NOMO-1 (cell line): ENCODE data around the gene SPG7.
"Not testable (repeated sequence)": the region's sequence is repeated elsewhere in the genome, so short reads cannot be mapped to it uniquely, and the experiment has no call there.

ENCODE experiments used
- DNase-seq, 2 experiments: peaks; one replicate each; lab custom pipeline; 2025; ENCODE audit not compliant: unreplicated experiment in 2 of 2; lab: John Stamatoyannopoulos, UW

Gene SPG7

DNA sequence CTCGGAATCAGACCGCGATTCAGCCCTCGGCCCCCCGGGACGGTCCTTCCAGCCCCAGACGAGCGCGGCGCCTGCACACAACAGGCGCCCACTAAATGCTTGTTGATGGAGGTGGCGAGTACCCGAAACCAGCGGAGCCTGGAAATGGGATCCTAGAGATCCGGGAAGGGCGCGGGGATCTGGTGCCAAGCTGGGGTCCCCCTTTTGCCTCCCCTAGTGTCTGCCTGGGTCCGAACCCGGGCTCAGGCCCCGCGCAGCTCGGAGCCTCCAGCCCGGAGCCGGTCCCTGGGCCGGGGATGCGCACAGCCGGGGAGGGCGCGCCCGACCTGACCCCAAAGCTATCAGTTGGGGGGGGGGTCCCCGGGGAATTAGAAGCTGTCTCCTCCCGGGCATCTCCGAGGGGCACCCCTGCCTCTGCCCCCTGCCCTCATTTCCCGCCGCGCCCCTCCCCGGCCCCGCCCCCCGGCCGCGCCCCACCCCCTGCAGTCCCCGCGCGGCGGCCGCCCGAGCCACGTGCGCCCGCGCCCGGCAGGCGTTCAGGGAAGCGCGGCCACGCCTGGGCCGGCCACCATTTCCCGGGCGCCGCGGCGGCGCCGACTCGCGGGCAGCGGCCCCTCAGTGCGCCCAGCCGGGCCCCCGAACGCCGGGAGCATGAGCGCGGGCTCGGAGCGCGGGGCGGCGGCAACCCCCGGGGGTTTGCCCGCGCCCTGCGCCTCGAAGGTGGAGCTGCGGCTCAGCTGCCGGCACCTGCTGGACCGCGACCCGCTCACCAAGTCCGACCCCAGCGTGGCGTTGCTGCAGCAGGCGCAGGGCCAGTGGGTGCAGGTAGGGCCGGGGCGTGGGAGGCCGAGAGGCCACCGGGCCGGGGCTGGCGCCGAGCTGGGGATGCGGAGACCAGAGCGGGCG is 67.3 kb downstream of the SPG7 start, which contains the start of gene CPNE7:
CPNE7 (plus strand) TSS at position 512 of the 906 bp plus-strand sequence; CDS start at position 652, 140 bp downstream.
- no peak for DNase-seq

DNA sequence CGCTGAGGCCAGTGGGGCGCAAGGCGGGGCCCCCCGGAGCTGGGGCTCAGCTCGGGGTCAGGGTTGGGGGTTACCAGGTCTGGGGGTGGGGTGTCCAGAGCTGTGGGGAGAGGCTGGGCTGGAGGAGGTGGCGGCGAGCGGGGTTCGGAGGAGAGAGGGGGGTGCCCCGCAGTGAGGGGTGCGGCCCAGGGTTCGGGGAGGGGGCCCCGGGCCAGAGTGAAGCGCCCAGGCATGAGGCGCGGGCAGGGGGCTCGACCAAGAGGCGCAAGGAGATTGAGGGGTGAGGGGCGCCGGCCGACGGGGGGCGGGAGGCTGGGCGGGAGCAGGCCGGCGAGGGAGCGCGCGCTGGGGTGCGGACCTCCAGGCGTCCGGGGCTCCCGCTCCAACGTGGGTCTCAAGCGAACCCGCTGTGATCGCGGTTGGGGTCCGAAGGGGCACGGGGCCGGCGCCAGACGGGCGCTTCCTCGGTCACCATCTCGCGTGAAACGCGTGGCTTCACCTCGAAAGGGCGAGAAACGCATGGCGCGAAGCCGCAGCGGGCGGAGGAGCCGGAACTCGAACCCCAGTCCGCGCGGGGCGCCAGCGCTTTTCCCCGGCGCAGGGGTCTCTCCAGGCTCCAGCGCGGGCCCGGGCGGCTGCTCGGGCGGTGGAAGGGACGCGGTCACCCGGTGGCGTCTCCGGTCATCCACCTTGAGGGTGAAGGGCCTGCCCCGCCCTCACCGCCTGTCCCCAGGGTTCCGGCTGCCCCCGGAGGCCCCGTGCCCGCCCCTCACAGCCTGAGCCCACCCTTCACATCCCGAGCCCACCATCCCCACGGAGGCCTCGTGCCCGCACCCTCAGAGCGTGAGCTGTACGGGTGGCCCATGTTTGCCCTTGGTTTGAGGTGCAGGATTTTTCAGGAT is 68.2 kb downstream of the SPG7 start:
- DNase-seq, result no peak

DNA sequence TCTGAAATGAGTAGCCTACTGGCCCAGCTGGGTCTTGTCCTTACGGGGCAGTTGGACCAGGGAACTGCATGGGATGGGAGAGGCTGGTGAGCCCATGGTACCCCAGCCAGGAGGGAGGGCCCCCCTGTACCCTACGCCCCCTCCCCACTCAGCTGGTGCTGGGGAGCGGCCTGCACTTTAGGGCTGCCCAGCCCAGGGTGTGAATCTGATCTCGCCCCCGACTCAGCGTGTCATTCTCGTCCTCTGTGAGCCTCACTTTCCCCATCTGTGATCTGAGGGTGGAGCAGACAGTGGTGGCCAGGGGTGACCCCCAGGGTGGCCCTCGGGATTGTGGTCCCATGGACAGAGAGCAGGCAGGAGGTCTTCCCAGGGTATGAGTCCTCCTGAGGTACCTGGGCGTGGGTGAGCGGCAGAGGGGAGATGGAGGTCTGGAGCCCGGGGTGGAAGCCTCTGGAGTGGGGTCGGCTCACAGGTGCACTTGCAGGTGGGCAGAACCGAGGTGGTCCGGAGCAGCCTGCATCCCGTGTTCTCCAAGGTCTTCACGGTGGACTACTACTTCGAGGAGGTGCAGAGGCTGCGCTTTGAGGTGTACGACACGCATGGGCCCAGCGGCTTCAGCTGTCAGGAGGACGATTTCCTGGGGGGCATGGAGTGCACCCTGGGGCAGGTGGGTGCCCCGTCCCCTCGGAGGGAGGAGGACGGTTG is 69.0 kb downstream of the SPG7 start:
- DNase-seq, result no peak

DNA sequence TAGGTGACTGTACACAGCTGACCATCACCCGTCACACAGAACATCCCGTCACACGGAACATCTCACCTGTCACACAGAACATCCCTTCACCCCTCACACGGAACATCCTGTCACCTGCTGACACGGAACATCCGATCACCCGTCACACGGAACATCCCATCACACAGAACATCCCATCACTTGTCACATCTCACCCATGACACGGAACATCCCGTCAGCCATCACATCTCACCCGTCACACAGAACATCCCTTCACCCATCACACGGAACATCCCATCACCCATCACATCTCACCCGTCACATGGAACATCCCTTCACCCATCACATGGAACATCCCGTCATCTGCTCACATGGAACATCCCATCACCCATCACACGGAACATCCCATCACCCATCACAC is 71.1 kb downstream of the SPG7 start:
- DNase-seq, result no peak

DNA sequence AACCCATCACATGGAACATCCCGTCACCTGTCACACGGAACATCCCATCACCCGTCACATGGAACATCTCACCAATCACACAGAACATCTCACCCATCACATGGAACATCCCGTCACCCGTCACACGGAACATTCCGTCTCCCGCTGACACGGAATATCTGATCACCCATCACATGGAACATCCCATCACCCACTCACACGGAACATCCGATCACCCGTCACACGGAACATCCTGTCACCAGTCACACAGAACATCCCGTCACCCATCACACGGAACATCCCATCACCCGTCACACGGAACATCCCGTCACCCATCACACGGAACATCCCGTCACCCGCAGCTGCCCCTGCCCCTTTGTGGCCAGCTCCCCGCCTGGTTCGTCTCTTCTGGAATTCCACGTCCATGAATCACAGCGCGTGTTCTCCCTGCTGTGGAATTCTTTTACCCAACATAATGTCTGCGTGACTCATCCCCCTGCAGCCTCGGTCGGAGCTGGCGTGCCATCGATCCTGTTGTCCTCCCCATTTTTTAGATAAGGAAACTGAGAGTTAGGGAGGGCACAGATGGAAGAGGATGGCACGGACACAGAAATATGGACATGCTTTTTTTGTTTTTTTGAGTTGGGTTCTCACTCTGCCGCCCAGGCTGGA is 73.0 kb downstream of the SPG7 start:
- DNase-seq, result no peak

DNA sequence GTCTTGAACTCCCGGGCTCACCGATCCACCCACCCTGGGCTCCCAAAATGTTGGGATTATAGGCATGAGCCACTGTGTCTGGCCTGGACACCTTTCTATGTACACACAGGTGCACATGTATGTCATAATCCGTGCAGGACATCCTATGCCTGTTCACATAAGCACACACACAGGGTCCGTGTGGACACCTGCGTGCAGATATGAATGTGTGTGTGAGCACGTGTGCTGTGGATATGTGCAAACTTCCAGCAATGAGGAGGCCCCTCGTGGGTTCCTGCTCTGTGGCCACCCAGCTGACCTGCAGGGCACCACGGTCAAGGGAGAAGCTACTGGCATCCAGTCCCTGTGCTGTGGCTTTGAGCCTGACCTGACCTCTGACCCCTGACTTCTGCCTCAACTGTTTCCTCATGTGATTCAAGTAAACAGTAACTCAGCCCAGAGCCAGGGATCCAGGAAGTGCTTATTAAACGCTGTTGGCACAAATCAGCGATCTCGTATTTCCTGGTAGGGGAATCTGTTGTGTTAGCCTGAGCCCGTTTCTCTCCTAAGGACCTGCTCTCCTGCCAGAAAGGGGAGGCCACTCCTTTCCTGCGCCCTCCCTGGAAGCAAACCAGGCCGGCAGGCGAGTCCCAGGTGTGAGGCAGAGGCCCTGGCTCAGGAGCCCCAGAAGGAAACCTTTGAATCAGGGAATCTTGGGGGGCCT is 73.8 kb downstream of the SPG7 start:
- DNase-seq, result no peak

DNA sequence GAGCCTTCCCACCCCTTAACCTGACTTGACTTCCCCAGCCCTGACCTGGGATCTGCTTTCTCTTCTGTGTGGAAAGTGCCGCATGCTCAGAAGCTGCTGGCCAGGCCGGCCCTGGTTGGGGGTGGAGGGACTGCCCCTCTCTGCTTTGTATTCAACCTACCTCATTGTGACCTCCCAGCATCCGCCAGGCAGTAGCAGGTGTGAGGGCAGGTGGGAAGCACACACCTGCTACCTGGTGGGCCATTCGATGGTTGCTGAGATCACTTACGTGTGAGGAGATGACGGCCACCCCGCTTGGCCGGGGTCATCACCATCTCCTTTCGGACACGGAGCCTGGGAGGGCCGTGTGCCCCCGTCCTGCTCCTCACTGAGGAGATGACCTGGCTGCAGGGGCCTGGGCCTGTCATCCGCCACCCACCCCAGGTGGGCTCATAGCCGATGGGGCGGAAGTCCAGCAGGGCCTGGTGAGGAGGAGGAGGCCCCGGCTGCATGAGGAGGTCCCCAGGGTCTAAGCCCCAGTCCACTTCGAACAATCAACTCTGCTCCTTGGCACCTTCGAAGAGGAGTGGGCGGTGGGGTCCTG is 74.5 kb downstream of the SPG7 start:
- no peak for DNase-seq

DNA sequence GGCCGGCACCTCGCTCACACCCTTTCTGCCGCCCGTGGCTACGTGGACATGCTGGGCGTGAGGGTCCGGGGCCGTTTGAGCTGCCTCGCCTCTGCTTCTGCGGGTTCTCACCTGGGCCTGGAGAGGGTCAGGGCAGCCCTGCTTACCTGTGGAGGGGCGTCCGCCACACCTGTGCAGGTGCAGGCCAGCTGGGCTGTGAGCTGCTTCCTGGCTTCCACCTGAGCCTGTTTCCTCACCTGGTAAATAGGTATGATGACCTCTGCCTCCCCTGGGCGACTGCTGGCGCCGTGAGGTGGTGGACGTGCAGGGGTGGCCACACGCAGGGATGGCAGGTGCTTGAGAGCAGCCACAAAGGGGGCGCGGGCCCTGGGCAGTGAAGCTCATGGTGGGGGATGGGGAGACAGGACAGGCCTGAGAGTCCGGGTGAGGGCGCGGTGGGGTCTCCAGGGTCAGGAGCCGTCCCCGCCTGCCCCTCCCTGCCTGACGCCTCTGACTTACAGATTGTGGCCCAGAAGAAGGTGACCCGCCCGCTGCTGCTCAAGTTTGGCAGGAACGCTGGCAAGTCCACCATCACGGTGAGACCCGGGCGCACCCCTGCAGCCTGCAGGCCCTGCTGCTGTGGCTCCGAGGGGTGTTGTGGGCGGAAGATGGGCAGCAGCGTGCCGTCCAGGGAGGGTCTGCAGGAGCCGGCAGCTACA is 75.1 kb downstream of the SPG7 start:
- DNase-seq, result no peak

DNA sequence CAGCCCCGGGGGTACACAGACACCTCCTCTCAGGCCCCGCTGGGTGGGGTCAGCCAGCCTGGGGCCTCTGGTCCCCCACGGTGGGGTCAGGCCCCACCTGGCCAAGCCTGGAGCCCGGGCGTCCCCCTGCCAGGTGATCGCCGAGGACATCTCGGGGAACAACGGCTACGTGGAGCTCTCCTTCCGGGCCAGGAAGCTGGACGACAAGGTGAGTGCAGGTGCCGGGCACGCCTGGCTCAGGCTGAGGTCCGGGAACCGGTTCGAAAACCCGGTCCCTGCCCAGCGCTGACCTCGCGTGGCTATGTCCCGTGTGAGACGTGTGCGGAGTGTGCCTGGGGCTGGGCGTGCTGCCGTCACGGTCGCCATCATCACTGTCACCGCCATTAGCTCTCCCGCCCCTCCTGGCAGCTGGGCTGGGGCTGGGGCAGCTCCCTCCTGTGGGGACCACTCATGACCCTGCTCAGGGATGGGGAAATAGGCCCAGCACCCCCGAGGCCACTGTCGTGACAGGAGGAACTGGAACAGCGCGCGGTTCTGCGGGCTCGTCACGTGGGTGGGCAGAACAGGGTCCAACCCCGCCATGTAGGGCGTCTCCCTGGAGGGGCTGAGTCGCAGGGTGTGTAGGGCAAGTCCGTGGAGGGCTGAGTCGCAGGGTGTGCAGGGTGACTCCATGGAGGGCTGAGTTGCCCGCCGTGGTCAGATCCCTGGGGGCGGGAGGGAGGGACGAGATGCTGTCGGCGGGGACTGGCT is 75.9 kb downstream of the SPG7 start:
- DNase-seq, result no peak

DNA sequence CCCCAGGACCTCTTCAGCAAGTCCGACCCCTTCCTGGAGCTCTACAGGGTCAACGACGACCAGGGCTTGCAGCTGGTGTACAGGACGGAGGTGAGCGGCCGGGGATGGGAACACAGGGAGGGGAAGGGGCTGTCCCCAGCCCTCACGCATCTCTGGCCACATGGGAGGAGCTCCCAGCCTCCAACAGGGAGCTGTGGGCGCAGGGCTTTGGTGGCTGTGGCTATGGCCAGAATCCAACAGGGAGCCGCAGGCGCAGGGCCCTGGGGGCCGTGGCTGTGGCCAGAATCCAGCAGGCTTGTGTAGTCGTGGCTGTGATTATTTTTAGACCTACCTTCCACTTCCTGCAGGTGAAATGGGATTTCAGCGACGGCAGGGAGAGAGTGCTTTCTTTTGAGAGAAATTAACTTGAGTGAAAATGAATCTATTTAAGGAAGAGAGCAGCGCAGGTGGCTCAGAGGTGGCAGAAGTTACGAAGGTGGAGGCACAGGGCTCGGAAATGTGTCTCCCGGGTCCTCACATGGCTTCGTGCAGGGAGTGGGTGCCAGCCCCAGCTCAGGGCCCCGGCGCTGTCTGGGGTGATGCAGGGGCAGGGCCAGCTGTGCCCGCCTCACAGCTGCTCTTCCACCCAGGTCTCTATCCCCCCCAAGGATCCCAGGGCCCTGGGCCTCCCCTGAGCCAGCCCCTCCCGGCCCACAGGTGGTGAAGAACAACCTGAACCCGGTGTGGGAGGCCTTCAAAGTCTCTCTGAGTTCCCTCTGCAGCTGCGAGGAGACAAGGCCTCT is 76.8 kb downstream of the SPG7 start:
- no peak for DNase-seq

DNA sequence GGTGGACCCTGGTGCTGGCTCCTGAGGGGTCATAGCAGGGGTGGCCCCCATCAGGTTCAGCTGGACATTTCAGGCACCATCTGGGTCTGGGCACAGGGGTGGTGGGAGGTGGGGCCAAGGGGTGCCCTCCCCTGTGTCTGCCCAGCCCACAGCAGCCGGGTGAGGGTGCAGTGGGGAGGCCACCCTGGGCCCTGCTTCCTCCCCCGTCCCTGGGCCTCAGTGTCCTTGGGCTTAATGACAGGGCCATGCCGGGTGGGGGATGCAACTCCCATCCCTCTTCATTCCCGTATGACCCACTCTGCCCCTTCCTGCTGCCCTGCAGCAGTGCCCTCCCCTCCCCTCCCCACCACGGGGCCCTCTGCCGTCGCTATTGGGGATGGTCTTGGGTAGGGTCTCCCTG is 78.0 kb downstream of the SPG7 start:
- no peak for DNase-seq

DNA sequence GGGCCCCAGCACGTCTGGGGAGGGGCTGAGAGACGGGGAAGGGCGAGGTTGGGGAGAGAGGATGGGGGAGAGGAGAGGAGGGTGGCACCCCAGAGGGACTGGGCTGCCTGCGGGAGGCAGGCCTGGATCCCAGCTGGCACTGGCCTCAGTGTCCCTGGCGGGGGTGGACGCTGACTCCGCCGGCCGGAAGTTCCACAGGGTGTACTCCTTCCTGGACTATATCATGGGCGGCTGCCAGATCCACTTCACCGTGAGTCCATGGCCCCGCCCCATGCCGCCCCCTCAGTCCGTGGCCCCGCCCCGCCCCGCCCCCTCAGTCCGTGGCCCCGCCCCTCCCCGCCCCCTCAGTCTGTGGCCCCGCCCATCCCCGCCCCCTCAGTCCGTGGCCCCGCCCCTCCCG is 78.7 kb downstream of the SPG7 start:
- DNase-seq, result no peak

DNA sequence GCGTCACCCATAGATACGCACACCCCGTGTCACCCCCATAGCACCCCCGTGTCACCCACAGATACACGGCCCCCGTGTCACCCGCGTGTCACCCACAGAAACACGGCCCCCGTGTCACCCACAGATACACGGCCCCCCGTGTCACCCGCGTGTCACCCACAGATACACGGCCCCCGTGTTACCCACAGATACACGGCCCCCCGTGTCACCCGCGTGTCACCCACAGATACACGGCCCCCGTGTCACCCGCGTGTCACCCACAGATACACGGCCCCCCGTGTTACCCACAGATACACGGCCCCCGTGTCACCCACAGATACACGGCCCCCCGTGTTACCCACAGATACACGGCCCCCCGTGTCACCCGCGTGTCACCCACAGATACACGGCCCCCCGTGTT is 79.5 kb downstream of the SPG7 start:
- not testable (repeated sequence) for DNase-seq

DNA sequence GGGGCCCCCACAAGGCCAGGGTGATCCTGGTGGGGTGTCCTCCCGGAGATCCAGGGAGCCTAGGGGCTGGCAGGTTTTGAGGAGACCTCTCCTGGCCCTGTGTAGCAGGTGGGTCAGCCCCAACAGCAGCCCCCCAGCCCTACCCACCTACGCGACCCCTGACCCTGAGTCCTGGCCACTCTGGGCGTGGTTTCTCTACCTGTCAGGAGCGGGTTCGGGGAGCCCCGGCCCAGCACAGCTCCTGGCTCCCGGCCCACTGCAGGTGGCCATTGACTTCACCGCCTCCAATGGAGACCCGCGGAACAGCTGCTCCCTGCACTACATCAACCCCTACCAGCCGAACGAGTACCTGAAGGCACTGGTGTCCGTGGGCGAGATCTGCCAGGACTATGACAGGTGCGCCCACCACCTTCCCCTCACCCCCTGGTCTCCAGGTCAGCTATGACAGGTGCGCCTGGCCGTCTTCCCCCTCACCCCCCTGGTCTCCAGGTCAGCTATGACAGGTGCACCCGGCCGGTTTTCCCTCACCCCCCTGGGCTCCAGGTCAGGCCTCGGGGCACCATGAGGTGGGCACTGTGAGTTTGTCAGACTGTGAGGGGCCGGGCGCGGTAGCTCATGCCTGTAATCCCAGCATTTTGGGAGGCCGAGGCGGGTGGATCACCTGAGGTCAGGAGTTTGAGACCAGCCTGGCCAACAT is 80.4 kb downstream of the SPG7 start:
- DNase-seq, result no peak

DNA sequence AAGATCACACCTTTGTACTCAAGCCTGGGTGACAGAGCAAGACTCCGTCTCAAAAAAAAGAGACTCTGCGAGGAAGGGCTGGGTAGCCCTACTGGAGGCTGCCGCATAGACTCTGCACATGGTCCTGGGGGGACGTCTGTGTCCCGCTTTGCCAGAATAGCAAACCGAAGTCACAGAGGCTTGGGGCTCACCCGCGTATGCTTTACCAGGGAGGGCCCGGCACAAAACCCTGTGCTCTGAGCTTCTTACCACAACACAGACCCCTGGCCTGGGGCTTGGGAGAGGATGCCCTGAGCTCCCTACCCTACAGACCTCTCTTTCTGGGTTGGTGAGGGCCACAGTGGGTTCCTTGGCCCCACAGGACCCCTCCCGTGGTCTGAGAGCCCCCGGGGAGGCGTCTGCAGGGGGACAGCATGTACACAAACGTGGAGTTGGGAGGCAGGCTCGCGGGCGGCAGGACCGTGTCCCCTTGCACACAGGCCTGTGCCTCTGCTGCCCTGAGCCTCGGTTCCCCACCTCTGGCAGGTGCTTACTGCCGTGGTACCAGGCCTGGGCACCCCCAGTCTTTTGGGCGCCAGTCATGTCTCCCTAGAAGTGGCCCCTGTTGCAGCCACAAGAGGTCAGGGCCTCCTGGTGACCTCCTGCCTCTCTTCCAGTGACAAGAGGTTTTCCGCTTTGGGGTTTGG is 81.2 kb downstream of the SPG7 start:
- DNase-seq, result no peak

DNA sequence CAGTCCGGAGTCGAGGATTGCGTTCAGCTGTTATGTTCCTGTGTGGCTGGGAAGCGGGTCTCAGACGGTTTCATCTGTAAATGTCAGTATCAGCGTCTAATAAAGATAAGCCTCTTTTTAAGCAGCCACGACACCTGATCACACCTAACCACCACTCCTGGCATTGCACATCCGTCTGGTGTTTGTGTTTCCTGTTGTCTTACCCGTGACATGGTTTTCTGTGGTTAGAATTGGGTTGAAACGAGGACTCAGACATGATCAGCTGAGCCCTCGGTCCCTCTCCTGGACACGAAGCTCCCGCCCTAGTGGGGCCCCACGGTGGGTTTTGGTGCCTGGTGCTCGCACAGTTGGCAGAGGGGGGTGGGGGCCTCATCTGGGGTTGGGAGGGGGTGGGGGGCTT is 85.6 kb downstream of the SPG7 start:
- no peak for DNase-seq
